SKM-1 (cell line): ENCODE data around the gene TRIM69.
"Not testable (repeated sequence)": the region's sequence is repeated elsewhere in the genome, so short reads cannot be mapped to it uniquely, and the experiment has no call there.

Experiments
- DNase-seq: peaks from one replicate; lab custom pipeline; 2025; ENCODE audit not compliant: unreplicated experiment; lab: John Stamatoyannopoulos, UW

TRIM69 gene

DNA sequence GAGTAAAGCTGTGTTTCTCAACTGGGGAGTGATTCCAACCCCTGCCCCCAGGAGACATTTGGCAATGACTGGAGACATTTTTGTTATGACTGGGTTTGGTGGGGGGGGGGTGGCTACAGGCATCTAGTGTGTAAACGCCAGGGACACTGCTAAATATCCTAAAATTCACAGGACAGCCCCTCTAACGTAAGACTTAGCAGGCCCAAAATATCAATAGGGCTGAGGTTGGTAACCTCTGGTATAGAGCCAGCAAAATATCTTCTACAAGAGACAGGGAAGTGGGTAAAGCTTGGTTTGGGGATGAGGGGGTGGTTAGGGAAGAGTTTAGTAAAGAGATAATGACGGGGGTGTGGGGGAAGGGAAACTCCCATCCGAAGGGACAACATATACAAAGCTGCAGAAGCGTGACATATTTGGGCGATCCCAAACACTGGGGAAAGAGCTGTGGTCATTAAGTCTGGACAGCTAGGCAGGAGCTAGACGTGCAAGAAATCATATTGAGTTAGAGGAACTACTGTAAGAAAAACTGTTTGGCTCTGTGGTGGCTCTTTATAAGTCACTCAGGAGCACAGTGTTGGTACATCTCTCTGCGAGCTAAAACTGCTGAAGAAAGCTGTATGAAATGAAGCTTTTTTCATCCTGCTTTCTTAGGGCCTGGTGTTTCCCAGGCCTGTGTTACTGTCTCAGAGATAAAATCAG lies 697 bp upstream of the TRIM69 start:
- peak; percentile 47 for DNase-seq

DNA sequence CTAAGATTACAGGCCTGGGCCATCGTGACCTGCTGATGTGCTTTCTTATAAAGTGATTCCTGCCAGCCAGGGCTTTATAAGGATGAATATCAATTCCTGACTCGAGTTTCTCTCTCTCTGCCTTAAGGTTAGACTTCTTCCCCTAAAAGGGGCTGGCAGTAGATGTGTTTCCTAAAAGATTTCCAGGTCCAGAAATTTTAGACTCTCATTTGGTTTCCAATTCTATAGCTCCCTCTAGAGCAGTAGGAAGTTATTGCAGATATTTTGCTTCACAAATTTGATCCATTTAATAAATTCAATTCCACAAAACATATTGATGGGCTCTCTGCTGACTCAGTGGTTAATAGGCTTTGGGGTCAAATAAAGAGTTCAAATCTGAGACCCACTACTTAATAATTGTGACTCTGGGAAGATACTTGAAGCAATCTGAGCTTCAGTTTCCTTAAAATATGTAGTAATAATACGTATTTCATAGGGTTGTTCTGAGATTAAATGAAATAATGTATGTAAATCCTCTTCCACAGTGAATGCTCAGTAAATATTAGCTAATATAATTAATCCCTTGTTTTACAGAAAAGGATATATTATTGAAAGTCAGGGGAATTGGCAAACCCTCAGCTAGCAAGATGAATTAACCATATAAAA lies 2.1 kb downstream of the TRIM69 start:
- peak; percentile 47 for DNase-seq

DNA sequence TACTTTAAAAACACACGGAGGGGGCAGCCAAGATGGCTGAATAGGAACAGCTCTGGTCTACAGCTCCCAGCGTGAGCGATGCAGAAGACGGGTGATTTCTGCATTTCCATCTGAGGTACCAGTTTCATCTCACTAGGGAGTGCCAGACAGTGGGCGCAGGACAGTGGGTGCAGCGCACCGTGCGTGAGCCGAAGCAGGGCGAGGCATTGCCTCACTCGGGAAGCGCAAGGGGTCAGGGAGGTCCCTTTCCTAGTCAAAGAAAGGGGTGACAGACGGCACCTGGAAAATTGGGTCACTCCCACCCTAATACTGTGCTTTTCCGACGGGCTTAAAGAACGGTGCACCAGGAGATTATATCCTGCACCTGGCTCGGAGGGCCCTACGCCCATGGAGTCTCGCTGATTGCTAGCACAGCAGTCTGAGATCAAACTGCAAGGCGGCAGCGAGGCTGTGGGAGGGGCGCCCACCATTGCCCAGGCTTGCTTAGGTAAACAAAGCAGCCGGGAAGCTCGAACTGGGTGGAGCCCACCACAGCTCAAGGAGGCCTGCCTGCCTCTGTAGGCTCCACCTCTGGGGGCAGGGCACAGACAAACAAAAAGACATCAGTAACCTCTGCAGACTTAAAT lies 3.0 kb downstream of the TRIM69 start:
- not testable (repeated sequence) for DNase-seq

DNA sequence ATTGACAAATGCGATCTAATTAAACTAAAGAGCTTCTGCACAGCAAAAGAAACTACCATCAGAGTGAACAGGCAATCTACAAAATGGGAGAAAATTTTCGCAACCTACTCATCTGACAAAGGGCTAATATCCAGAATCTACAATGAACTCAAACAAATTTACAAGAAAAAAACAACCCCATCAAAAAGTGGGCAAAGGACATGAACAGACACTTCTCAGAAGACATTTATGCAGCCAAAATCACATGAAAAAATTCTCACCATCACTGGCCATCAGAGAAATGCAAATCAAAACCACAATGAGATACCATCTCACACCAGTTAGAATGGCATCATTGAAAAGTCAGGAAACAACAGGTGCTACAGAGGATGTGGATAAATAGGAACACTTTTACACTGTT lies 7.1 kb downstream of the TRIM69 start:
- not testable (repeated sequence) for DNase-seq

DNA sequence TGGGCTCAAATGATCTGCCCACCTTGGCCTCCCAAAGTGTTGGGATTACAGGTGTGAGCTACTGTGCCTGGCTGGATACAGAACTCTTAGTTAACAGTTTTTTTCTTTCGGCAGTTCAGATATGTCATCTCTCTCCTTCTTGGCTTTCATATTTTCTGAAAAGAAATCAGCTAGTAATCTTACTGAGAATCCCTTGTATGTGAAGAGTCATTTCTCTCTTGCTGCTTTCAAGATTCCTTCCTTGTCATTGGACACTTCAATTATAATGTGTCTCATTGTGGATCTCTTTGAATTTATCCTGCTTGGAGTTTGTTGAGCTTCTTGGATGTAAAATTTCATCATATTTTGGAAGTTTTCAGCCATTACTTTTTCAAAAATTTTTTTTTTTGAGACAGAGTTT lies 17.0 kb downstream of the TRIM69 start:
- no peak for DNase-seq

DNA sequence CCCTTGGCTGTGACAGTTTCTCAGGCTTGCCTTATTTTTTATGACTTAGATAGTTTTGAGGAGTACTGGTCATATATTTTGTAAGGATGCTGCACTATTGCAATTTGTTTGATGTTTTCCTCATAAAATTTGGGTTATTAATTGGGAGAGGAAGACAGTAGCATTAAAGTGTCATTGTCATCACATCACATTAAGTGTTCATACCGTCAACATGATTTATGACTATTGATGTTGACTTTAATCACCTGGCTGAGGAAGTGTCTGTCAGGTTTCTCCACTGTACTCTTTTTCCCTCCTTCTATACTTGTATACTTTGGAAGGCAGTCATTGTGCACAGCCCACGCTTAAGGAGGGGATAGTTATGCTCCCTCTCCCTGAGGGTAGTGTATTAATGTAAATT lies 26.9 kb downstream of the TRIM69 start:
- no peak for DNase-seq

DNA sequence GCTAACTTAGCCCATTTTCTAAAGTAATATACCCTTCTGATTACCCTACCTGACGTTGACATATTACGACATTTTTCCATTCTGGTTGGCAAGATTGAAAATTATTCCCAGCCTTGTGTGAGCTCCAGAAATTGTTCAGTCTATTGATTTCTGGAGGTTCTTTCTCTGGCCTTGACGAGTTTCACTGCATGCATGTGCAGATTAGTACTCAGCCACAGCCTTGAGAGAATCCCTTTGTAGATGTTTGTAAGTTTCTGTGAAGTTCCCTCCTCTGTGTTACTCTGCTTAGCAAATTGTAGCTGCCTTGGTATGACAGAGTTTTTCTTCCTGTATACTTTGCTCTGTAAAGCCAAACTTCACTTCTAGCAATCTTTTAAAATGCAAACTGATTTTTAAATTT lies 27.5 kb downstream of the TRIM69 start:
- no peak for DNase-seq

DNA sequence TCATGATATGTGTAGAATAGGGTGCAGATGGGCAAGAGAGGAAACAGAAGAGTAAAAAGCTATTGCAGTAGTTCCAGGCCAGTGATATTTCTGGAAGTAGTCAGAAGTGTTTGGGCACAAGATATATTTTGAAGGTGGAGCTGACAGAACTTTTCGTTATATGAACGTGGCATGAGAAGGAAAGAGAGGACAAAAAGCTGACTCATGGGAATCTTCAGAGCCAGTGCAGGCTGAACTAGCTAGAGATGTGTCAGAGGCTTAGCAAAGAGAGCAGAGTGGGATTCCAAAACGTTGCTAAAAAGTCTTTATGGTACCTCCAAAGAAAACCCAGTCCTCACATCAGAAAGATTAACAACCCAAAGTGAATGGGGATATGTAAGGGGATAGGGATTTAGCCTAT lies 28.7 kb downstream of the TRIM69 start:
- DNase-seq, result no peak

DNA sequence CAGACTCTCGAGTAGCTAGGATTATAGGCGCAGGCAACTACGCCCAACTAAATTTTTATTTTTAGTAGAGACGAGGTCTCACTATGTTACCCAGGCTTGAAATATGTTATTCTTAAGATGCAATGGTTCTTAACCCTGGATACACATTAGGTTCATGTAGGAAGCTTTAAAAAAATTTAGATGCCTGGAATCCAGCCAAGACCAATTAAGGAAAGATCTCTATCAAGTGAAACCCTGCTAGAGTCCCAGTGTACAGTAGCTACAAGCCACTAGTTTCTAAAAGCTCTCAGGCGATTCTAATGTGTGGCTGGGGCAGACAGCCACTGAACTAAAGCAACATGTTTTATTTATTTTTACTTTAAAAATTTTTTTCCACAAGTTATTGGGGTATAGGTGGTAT lies 33.2 kb downstream of the TRIM69 start:
- no peak for DNase-seq

DNA sequence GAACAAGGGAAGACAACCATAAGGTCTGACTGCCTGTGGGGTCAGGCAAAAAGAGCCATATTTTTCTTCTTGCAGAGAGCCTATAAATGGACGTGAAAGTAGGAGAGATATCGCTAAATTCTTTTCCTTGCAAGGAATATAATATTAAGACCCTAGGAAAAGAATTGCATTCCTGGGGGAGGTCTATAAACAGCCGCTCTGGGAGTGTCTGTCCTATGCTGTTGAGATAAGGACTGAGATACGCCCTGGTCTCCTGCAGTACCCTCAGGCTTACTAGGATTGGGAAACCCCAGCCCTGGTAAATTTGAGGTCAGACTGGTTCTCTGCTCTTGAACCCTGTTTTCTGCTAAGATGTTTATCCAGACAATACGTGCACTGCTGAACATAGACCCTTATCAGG lies 34.4 kb downstream of the TRIM69 start:
- not testable (repeated sequence) for DNase-seq

DNA sequence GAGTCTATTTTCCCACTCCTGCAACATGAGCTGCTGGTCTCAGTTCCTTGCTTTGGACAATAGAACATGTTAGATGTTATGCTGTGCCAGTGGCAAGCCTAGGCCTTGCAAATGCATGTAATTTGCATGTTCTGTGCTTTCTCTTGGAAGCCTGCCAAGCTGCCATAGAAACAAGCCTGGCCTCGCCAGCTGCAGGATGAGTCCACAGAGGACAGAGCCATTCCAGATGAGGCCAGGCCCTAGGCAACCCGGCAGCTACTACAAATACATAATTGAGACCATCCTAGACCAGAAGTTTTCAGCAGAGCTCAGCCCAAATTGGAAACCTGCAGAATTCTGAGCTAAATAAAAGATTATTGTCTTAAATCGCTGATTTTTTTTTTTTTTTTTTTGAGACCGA lies 39.6 kb downstream of the TRIM69 start:
- no peak for DNase-seq

DNA sequence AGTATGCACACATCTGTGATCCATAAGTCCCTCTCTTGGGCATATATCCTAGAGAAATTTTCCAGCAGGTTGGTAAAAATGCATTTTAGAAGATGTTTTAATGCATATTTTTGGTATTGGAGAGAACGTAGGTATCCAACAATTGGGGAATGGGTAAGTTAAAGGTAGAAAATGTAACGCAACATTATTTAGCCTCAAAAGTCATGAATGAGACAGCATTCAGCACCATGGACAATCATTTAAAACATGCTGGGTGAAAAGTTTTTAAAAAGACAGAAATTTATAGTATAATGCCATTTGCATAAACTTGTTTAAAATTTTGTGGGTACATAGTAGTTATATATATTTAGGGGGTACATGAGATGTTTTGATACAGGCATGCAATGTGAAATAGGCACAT lies 43.4 kb downstream of the TRIM69 start:
- no peak for DNase-seq

DNA sequence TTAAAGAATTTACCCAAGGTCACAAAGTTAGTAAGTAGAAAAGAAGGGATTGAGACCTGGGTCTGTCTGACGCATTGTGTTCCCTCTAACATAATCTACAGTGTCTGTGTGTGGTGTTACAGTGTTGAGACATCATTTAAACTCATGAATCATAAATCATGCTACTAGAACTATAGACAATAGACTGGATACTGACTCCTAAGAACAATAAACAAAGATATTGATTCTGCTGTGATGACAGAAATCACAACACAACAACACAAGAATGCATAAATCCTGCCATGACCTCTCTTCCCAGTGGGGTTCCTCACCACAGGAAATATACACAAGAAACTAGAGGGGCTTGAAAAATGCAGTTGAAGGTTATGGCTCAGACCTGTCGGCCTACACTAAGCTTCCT lies 44.3 kb downstream of the TRIM69 start:
- DNase-seq, result no peak

DNA sequence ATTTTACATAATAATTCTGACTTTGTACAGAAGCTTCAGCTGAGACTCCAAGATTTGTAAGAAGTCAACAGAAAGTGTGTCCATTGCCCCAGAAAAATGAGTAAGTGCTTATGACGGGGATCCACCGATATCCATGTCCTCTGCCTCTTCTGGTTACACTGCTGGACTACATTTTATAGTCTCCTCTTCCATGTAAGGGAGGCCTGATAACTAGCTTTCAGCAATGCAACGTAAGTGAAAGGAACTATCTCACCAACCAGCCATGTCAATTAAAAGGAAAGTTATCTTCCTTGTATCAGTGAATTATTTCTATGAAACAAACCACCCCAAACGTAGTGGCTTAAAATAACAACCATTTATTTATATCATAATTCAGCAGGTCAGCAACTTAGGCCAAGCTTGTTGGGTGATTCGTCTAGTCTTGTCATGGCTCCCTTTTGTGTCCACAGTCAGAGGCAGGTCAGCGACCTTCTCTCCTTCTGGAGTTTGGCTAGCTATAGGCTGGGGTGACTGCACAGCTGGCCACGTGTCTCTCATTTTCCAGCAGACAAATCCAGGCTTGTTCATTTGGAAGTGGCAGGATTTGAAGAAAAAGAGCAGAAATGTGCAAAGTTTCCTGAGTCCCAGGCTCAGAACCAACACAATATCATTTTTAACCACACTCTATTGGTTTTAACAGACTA lies 44.9 kb downstream of the TRIM69 start:
- DNase-seq, result no peak

DNA sequence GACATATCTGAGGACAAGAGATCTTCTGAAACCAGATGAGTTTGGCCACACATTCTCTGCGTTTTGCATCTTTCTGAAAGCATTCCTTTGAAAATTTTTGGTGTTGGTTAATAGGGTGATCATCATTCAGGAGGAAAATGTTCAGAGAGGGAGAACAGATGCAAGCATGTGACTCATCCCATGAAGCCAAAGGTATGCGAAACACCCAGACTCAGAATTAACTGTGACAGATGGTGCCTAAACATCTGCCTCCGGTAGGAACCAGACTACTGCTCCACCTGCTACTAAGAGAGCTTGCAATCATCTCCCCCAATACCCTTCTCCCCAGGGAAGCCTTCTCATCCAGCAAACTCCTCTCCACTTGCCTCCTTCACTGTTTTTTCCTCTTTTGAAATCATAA lies 46.2 kb downstream of the TRIM69 start:
- DNase-seq, result no peak

DNA sequence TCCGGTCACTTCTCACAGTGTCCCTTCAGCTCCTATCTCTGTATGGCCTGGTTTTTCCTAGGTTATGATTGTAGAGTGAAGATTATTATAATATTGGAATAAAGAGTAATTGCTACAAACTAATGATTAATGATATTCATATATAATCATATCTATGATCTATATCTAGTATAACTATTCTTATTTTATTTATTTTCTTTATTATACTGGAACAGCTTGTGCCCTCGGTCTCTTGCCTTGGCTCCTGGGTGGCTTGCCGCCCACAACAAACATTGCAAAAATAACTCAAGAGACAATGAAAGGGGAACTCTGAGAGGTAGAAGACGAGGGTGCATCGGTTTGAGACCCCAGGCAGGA lies 48.6 kb downstream of the TRIM69 start:
- not testable (repeated sequence) for DNase-seq

DNA sequence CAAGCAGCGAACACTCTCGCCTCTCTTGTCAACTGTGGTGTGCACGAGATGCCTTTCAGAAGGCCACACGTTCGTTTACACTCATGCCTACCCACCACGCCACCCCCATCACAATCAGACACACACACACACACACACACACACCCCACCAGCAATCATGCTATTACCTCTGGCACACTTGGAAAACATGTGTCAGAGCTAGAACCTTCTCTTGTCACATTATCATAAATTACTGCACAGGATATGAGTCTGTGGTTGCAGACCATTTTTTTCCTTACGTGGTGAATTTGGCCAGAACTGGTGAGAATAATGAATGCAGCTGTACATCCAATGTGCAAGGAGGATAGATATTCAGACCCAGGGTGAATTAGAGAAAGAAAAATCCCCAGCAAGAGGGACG lies 52.4 kb downstream of the TRIM69 start:
- no peak for DNase-seq

DNA sequence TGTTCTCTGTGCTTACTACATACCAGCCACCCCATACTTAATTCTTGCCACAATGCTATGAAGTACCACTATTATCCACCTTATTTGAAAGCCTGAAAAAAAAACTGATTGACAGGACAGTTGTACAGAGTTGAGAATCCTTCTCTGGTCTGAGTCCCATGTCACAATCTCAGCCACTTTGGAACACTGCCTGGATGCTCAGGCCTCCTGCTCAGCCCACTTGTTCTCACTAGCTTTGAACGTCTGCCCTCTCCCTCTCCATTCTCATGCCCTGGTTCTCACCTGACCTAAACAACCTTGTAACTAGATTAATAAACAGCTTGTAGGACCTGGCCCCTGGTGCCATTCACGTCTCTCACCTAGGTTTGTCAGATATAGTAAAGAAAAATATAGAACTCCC lies 53.9 kb downstream of the TRIM69 start:
- DNase-seq, result no peak

DNA sequence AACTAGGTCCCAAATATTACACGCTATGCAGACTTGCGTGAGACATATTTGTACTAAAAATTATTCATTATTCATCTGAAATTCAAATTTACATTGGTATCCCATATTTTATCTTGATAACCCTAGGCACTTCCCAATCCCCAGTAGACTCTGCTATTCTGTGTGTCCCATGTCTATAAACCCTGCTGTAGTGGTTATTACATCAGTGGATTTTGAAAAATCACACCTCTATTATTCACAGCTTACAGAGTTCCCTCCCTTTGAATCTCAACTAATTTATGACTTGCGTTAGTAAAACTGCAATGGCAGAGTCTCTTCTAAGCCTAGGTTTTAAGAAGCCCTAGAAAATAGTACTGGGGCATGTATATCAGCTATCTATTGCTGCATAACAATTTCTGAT lies 54.3 kb downstream of the TRIM69 start:
- DNase-seq, result no peak

DNA sequence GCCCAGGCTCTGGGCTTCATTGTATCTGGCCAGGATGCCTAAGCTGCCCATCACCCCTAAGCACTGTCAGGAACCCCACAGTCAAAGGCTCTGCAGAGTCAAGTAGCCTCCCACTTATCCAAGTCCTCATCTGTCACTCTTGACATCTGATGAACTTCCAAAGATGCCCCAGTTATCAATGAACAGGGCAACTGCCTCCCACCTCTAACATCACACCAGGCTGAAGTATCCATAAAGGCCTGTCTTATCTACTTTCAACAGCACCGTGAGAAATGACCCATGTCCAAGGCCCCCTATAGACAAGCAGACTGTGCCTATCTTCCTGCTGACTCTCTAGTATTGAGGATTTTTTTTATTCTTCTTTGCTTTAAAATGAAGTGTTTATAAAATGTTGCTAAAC lies 56.4 kb downstream of the TRIM69 start:
- no peak for DNase-seq

DNA sequence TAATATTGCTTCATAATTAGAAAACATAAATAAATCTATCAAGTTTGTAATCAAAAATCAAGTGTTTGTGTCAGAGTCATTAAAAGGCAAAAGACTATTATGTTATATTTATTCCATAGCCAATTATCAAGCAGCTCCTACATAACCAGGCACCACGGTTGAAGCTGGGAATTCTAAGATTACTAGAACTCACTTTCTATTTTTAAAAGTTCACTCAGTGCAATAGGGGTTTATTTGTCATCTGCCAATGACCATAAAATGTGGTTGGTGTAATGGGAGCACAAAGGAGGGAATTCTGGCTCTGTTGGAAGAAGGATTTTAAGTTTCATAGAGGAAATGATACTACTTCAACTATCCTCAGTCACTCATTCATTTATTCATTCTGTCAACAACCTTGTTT lies 57.7 kb downstream of the TRIM69 start:
- no peak for DNase-seq

DNA sequence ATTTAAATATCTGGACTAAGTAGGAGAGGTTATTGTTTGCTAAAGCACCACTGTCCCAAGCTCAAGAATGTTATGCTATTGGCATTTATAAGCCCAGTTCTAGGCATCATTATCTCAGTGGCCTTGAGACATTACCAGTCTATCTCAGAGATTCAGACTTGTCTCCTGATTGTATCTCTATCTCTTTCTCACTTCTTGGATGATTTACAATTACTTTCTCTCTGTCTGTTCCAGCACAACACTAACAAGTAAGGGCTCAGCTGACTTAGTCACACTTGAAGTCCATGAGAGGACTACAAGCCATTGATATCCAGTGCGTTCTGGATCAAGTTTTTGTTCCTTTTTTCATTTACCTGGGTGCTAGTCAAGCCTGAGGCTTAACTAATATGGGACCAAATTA lies 60.2 kb downstream of the TRIM69 start:
- no peak for DNase-seq
